GM12801 (cell line): ENCODE data around the gene DUSP14.

ENCODE experiments used
- CTCF ChIP-seq: IDR thresholded peaks from one replicate; pipeline ENCODE4 v1.5.1; 2011; ENCODE audit warnings: control low read depth; ENCODE audit not compliant: insufficient read length; ENCODE audit errors: extremely low read depth

The DUSP14 gene

GRCh38 chr17:37521821-37522220, 32.1 kb downstream of the DUSP14 start:
- TF ChIP-seq CTCF, result no peak

- no peak for TF ChIP-seq CTCF
Measured at GRCh38 chr17:37523715-37524219, 34.1 kb downstream of the DUSP14 start.

- no peak for TF ChIP-seq CTCF
Measured at GRCh38 chr17:37527249-37527851, 37.7 kb downstream of the DUSP14 start.

- no peak for TF ChIP-seq CTCF
Measured at GRCh38 chr17:37530420-37530819, 40.7 kb downstream of the DUSP14 start.

- no peak for TF ChIP-seq CTCF
Measured at GRCh38 chr17:37532756-37533155, 43.1 kb downstream of the DUSP14 start.

GRCh38 chr17:37535906-37536305, 46.2 kb downstream of the DUSP14 start:
- TF ChIP-seq CTCF, result no peak

GRCh38 chr17:37538981-37539659, 49.4 kb downstream of the DUSP14 start:
- no peak for TF ChIP-seq CTCF
